GM06990 (cell line): ENCODE measurements around the gene XCL2.

Source experiments
- DNase-seq: peaks from one replicate; pipeline ENCODE4 v3.0.0-alpha.2; 2011; ENCODE audit not compliant: insufficient read length; ENCODE audit errors: extremely low read depth
- H3K27me3 ChIP-seq: replicated peaks from 2 replicates; pipeline ENCODE4 v1.6.0; 2011; ENCODE audit warnings: low read length; ENCODE audit not compliant: control insufficient read depth, insufficient read depth
- H3K36me3 ChIP-seq: 2 replicates; pipeline ENCODE4 v1.5.1; 2011; ENCODE audit warnings: low read length; ENCODE audit not compliant: control insufficient read depth, insufficient read depth
- H3K4me3 ChIP-seq: replicated peaks from 2 replicates; pipeline ENCODE4 v1.5.1; 2011; ENCODE audit warnings: low read depth, mild to moderate bottlenecking, control low read depth, low read length
- TF ChIP-seq, protein P1 (sequence below): IDR thresholded peaks from 2 replicates; pipeline ENCODE4 v1.5.1; 2011; ENCODE audit warnings: low read length, control low read depth, mild to moderate bottlenecking, inconsistent platforms; ENCODE audit not compliant: insufficient read depth, poor library complexity, severe bottlenecking

Gene XCL2

DNA sequence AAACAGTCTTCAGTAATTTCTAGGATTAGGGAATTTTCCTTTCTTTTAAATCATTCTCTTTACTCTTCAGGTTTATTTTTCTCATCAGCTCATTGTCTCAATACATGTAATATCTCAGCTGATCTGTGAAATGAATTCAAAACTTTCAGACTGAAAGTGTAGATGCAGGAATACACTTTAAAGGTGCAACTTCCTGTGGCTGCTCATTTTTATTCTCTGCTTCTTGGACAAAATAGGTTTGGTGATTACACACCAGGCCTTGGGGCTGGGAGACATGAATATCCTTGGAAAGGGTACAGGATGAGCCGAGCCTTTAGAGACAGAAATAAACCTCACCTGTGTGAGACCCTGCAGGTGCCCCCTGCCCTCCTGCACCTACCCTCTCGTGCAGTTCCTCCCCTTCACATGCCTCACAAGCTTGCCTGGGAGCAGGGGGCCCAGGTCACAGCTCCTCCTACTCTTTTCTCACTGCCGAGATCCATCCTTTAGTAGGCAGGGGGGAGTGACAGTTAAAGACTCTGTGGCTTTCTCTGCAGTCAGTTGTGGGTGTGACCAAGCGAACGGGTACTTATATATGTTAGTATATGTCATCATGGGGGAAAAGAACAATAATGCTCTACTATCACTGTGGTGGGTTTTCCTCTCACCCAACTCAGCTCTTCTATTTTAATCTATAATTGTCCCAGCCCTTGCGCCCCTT, 23.6 kb downstream of the XCL2 start:
- no peaks in the 10 kb centered on the region for H3K27me3 ChIP-seq
- DNase-seq = peak; percentile 30
- no peak overlapping the region for H3K4me3 ChIP-seq
- no peaks in the 10 kb centered on the region for H3K36me3 ChIP-seq
- TF ChIP-seq, protein P1, sequence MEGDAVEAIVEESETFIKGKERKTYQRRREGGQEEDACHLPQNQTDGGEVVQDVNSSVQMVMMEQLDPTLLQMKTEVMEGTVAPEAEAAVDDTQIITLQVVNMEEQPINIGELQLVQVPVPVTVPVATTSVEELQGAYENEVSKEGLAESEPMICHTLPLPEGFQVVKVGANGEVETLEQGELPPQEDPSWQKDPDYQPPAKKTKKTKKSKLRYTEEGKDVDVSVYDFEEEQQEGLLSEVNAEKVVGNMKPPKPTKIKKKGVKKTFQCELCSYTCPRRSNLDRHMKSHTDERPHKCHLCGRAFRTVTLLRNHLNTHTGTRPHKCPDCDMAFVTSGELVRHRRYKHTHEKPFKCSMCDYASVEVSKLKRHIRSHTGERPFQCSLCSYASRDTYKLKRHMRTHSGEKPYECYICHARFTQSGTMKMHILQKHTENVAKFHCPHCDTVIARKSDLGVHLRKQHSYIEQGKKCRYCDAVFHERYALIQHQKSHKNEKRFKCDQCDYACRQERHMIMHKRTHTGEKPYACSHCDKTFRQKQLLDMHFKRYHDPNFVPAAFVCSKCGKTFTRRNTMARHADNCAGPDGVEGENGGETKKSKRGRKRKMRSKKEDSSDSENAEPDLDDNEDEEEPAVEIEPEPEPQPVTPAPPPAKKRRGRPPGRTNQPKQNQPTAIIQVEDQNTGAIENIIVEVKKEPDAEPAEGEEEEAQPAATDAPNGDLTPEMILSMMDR = no peak

DNA sequence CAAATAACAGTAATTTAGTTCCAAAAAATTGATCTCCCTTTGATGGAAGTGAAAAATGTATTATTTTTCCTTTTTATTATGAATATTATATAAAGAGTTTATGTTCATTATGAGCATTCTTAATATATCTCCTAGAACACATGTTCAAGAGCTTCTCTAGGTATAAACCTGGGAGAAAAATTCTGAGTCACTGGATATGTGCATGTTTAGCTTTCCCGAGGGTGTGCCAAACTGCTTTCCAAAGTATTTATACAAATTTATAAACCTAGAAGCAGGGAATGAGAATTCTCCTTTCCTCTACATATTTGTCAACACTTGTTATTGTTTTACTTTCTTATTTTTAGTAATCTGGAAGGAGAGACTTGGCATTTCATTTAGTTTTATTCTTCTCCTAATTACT, 25.0 kb downstream of the XCL2 start:
- DNase-seq = no peak
- H3K4me3 ChIP-seq = no peak overlapping the region
- TF ChIP-seq, protein P1 = no peak
- no peaks in the 10 kb centered on the region for H3K27me3 ChIP-seq
- no peaks in the 10 kb centered on the region for H3K36me3 ChIP-seq

DNA sequence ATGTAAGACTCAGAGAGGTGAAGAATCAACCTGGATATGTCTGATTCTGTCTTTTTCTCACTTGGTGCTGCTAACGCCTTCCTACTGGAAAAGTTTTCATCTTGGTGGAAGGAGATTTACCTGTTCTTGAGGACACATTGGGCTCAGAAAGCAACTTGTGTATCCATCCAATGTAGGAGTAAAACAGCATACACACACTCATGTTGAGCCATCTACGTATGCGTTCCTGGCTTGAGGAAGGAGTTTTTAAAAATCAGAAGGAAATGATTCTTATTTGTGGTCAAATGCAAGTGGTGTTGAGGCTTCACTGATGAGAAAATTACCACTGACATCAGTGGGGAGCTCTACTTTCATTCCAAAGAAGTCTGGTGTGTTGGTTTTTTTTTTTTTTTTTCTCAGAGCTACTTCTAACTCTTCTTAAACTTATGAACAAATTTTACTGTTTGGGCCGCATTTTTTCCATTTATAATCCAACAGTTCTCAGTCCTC, 25.6 kb downstream of the XCL2 start:
- no peak for DNase-seq
- TF ChIP-seq, protein P1 = no peak
- H3K27me3 ChIP-seq = no peaks in the 10 kb centered on the region
- H3K36me3 ChIP-seq = no peaks in the 10 kb centered on the region
- no peak overlapping the region for H3K4me3 ChIP-seq

DNA sequence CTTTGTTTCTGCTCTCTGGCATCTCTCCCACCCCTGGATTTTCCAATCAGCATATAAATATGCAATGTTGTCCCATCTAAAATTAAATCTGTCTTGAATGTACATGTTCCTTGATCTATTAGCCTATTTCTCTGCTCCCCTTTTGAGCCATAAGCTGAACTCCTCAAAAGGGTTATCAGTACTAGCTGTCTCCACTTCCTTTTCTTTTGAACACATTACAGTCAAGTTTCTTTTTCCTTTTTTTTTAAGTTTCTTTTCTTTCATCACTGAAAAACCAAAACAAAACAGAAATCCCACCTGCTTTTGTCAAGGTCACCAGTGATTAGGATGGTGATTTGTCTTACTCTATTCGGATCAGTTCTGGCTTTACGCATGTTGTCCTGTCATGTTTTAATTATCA, 29.3 kb downstream of the XCL2 start:
- DNase-seq = no peak
- H3K4me3 ChIP-seq = no peak overlapping the region

DNA sequence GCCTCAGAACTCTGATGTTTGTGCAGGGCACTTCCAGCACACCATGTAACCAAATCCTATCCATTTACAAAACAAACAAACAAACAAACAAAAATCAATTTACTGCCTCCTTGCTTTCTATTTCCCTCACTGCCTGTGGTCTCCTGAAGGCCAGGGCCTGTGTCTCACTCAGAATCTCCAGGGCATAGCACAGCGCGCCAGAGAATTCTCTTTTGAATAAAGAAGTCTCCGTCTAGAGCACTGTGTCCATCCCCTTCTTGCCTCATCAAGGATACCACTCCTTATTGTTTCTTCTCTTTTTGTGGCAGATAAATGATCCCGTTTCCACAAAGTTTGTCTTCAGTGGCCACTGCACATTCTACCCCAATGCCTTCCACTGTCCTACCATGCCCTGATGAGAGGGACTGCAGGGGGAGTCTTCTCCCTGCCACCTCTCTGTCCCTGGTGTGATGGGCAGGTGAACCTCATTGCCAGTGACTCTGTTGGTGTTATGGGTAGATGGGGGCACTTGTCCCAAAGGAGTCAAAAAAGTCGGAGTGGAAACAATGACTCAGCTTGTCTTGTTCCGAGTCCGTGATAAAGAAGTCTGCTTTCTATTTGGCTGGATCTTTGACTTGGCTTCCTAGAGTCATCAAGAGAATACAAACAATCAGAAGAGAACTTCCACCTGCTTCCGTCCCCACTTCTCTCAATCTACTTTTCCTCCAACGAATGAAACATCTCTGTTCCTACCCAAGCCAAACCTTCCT, 30.0 kb downstream of the XCL2 start:
- Histone ChIP-seq H3K36me3 (no peaks in the 10 kb centered on the region), H3K27me3 (no peaks in the 10 kb centered on the region), H3K4me3 (no peak overlapping the region)
- no peak for DNase-seq
- TF ChIP-seq, protein P1 = no peak

More for the DNA sequence above, 29.3 kb downstream of the XCL2 start:
- H3K27me3 ChIP-seq = no peaks in the 10 kb centered on the region
- no peaks in the 10 kb centered on the region for H3K36me3 ChIP-seq
- TF ChIP-seq, protein P1 = no peak
